ENCODE results near the gene HSD3B7. TPM values are rescaled to one million over a fixed set of nuclear protein-coding genes. Genes with fewer than 3 reads are reported as not detected.

HSD3B7 gene
- total RNA-seq, 1 experiment from 2014 or later = 5.5 TPM

DNA sequence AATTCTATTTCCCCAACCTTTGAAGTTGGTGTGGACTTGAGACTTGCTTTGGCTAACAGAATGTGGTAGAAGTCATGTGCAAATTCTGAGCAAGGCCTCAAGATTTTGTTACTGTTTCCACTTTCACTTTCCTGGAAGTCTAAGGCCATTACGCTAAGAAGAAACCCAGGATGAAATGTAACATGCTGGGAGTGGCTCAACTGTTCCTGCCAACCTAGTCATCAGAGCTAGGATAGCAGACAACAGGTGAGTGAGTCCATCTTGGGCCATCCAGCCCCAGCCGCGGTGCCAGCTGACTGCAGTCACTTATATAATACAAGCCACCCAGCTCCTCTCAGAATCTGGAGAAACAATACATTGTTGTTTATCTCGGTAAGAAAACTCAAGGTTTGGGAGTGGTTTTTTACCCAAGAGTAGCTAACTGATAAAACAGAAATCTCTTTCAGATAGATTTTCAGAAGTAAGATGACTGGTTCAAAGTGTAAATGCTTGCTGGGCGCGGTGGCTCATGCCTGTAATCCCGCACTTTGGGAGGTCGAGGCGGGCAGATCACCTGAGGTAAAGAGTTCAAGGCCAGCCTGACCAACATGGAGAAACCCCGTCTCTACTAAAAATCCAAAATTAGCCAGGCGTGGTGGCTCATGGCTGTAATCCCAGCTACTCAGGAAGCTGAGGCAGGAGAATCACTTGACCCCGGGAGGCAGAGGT is 37.7 kb downstream of the HSD3B7 start:
- H3K27me3 Mint-ChIP-seq (ENCODE audit: low read depth) = no peaks in the 10 kb centered on the region; the same call in 1 of the 2 replicates
- TF ChIP-seq, protein P1, sequence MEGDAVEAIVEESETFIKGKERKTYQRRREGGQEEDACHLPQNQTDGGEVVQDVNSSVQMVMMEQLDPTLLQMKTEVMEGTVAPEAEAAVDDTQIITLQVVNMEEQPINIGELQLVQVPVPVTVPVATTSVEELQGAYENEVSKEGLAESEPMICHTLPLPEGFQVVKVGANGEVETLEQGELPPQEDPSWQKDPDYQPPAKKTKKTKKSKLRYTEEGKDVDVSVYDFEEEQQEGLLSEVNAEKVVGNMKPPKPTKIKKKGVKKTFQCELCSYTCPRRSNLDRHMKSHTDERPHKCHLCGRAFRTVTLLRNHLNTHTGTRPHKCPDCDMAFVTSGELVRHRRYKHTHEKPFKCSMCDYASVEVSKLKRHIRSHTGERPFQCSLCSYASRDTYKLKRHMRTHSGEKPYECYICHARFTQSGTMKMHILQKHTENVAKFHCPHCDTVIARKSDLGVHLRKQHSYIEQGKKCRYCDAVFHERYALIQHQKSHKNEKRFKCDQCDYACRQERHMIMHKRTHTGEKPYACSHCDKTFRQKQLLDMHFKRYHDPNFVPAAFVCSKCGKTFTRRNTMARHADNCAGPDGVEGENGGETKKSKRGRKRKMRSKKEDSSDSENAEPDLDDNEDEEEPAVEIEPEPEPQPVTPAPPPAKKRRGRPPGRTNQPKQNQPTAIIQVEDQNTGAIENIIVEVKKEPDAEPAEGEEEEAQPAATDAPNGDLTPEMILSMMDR (conservative IDR thresholded peaks at IDR 0.05) = no peak

More for the DNA sequence above, 37.7 kb downstream of the HSD3B7 start:
- Histone ChIP-seq H4K8ac (replicated peaks; ENCODE audit: insufficient read length, low read depth, low read length) (no peak overlapping the region), H3K4me2 (ENCODE audit: insufficient read depth, insufficient read length, low read length) (no peak overlapping the region), H3K79me2 (ENCODE audit: insufficient read depth, low read length) (no peaks in the 10 kb centered on the region), H3K23me2 (ENCODE audit: insufficient read length, low read depth, low read length, poor library complexity, severe bottlenecking) (no peaks in the 10 kb centered on the region), H3T11ph (ENCODE audit: low read length) (no peak overlapping the region), H2AFZ (ENCODE audit: low read length) (no peak overlapping the region), H2BK20ac (ENCODE audit: low read depth, low read length, poor library complexity, severe bottlenecking) (no peak overlapping the region), H2AK5ac (ENCODE audit: insufficient read length, low read length) (no peak overlapping the region), H4K20me1 (ENCODE audit: control insufficient read depth, insufficient read depth, insufficient read length) (no peaks in the 10 kb centered on the region), H3K4me1 (ENCODE audit: insufficient read depth, low read length) (no peaks in the 10 kb centered on the region), H3K56ac (ENCODE audit: insufficient read length, low read depth, low read length) (no peak overlapping the region), H4K5ac (ENCODE audit: insufficient read length, low read depth, low read length) (no peak overlapping the region), H3K9ac (ENCODE audit: extremely low read depth, insufficient read length, low read length) (no peak overlapping the region), H2BK120ac (ENCODE audit: low read depth, low read length, poor library complexity, severe bottlenecking) (no peak overlapping the region), H3K27ac (ENCODE audit: insufficient read length, low read depth, low read length) (no peak overlapping the region), H3K27me3 (ENCODE audit: insufficient read depth, low read length) (no peaks in the 10 kb centered on the region), H3K4ac (ENCODE audit: low read depth, low read length) (no peak overlapping the region), H3K79me1 (ENCODE audit: insufficient read depth, low read depth, low read length, poor library complexity, severe bottlenecking) (no peaks in the 10 kb centered on the region), H3K9me3 (ENCODE audit: control insufficient read depth, low read depth, low read length) (no peaks in the 10 kb centered on the region), H4K91ac (ENCODE audit: insufficient read length, low read depth, low read length) (no peak overlapping the region), H2BK15ac (ENCODE audit: low read depth, low read length) (no peak overlapping the region), H2BK12ac (ENCODE audit: insufficient read length, low read depth, low read length) (no peak overlapping the region), H3K23ac (ENCODE audit: insufficient read length, low read depth, low read length) (no peak overlapping the region), H2BK5ac (ENCODE audit: insufficient read length, low read length) (no peak overlapping the region), H3K18ac (ENCODE audit: insufficient read length, low read depth, low read length) (no peak overlapping the region), H3K14ac (ENCODE audit: insufficient read depth, low read length) (no peak overlapping the region)
- H3K4me1 Mint-ChIP-seq = peaks cover 0 to 6% of the 10 kb centered on the region in 2 experiments; a peak in 2 of 4 replicates
- no peaks in the 10 kb centered on the region for H3K9me3 Mint-ChIP-seq
- no peaks in the 10 kb centered on the region for H3K36me3 Mint-ChIP-seq (ENCODE audit: insufficient read depth in 1 of 3, low read depth in 3 of 3)
- H3K27ac Mint-ChIP-seq = no peak overlapping the region; a peak in 1 of 7 replicates
- no peak overlapping the region for H3K4me3 Mint-ChIP-seq
- no peak for DNase-seq
- WGBS (ENCODE audit: extremely low coverage, insufficient read length, low lambda C conversion rate) = no CpG with 5 or more reads among the region's 12 CpGs
